Right lobe of liver (tissue), 6 donors: Measurements from ENCODE around the gene NEB. TPM values are rescaled to one million over a fixed set of nuclear protein-coding genes. Genes with fewer than 3 reads are reported as not detected.

Experiments used
- ATAC-seq, 4 donors: fragments of 200-7000 bp; cut with Tn5 transposase; one replicate each; pipeline ENCODE4 v1.9.1; 2020; ENCODE audit warnings: mild to moderate bottlenecking in 4 of 4, moderate library complexity in 4 of 4
- DNase-seq, 3 donors: peaks; one replicate each; pipeline ENCODE4 v3.0.0-alpha.2; 2020
- H3K27ac ChIP-seq, 3 donors: fragments of 200-600 bp; one replicate each; pipeline ENCODE4 v1.8.0; 2022
- H3K27me3 ChIP-seq, 2 donors: fragments of 200-600 bp; one replicate each; pipeline ENCODE4 v1.8.0; 2022
- H3K36me3 ChIP-seq, 4 donors: fragments of 200-600 bp; sonication (generic) in 1 of 4; one replicate each; pipeline versions ENCODE4 v1.5.1 to v1.8.0; 2017 to 2022; ENCODE audit warnings: control low read depth in 1 of 4
- H3K4me1 ChIP-seq, 4 donors: fragments of 200-600 bp; sonication (generic) in 1 of 4; one replicate each; pipeline versions ENCODE4 v1.5.1 to v1.8.0; 2017 to 2022; ENCODE audit warnings: control low read depth in 1 of 4
- H3K4me3 ChIP-seq, 3 donors: fragments of 200-600 bp; one replicate each; pipeline ENCODE4 v1.8.0; 2022
- H3K9me3 ChIP-seq, 4 donors: fragments of 200-600 bp; sonication (generic) in 1 of 4; one replicate each; pipeline versions ENCODE4 v1.5.1 to v1.8.0; 2017 to 2022; ENCODE audit warnings: control low read depth in 1 of 4
- POLR2A ChIP-seq: fragments of 450-650 bp; IDR thresholded peaks from one replicate; pipeline ENCODE4 v1.6.1; 2017; ENCODE audit warnings: antibody characterized with exemption, mild to moderate bottlenecking
- WGBS: methylation state at CpG from one replicate; pipeline ENCODE4 v1.1.6; 2018; ENCODE audit warnings: low coverage, low lambda C conversion rate; ENCODE audit not compliant: insufficient coverage; ENCODE audit errors: missing lambda C conversion rate; 5-methylcytosine and 5-hydroxymethylcytosine counted together
- intact Hi-C, 2 donors: fragments of 100-400 bp; cut with DNase I; formaldehyde crosslinking; loops; one replicate each; pipeline versions ENCODE4 v1.11.2 to v1.14.1; 2022
- total RNA-seq, 6 experiments: library from RNA; depleted of rRNA in 2 of 6; stranded (reverse); fragments of >200 nt in 2 of 6; fragmentation: NEBNext Ultra II Directional in 3 of 6; extraction: Animal tissue kit (Norgen Biotek cat#: 25700) in 3 of 6; gene quantifications; one replicate each; pipeline versions ENCODE4 v1.1.0 to v1.2.4, GENCODE V29; 2016 to 2023
- TF ChIP-seq, protein P1 (sequence below), 4 donors: fragments of 200-600 bp in 3 of 4; fragments of 450-650 bp in 1 of 4; IDR thresholded peaks; one replicate each; pipeline versions ENCODE4 v1.5.1 to v1.8.0; 2016 to 2022; ENCODE audit warnings: antibody characterized with exemption in 4 of 4, mild to moderate bottlenecking in 2 of 4
- donor health status: DM: no; HTN: yes; CAD: no.
- donor health status: DM: no; HTN: no; CAD: no.
- donor health status: DM: no; HTN: no; CAD: no.
- donor health status: DM: no; HTN: yes; CAD: no.
- donor health status: DM: no; HTN: yes; CAD: no.

NEB gene
- total RNA-seq, 6 experiments from 2014 or later = 1.3 to 23.1 (median 9.2) TPM

DNA sequence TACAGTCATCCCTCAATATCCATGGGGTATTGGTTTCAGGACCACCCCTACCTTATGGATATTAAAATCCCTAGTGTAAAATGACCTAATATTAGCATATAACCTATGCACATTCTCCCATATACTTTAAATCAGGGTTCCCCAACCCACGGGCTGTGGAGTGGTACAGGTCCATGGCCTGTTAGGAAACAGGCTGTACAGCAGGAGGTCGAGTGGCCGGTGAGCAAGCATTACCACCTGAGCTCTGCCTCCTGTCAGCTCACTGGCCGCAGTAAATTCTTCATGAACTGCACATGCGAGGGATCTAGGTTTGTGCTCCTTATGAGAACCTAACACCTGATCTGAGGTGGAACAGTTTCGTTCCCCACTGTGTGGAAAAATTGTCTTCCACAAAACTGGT lies 250.7 kb downstream of the NEB start:
- H3K36me3 ChIP-seq = peaks cover 0 to 2% (median 0%) of the 10 kb centered on the region in 4 donors
- ATAC-seq = peak in 1 of 4 donors; percentile 7

DNA sequence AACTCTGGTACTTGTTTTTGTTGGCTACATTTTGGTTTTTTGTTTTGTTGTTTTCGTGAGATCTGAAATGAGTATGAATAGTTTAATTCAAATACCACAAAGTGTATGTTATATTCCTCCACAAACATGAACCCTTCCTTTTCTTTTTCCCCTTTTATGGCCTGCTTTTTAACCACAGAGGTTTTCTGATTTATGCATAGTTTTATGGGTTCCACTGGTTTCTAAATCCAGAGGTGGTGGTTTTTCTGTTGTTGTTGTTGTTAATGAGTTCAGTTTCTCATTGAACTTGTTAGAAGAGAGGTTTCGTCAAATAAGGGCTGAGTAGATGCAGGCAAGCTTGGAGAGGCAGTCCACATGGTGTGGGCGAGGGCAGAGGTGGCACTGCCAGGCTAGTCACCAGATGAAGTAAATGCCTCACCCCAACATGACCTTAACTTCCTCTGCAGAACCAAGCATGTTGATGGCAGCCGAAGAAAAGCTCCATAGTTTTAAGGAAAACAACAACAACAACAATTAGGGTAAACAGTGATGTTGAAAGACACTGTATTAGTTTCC lies 252.0 kb downstream of the NEB start:
- 95% methylated on average over 3 of the region's 4 CpGs for WGBS
- no peak for DNase-seq
- H3K27me3 ChIP-seq = no peaks in the 10 kb centered on the region
- no peak for ATAC-seq
- peaks cover 0 to 2% (median 0%) of the 10 kb centered on the region in 4 donors for H3K36me3 ChIP-seq
- H3K4me1 ChIP-seq = peaks cover 0 to 6% (median 2%) of the 10 kb centered on the region in 4 donors
- no peak overlapping the region for H3K4me3 ChIP-seq
- intact Hi-C loops = no loop called here
- no peak overlapping the region for H3K27ac ChIP-seq
- no peaks in the 10 kb centered on the region for H3K9me3 ChIP-seq
- no peak for TF ChIP-seq POLR2A
- TF ChIP-seq, protein P1, sequence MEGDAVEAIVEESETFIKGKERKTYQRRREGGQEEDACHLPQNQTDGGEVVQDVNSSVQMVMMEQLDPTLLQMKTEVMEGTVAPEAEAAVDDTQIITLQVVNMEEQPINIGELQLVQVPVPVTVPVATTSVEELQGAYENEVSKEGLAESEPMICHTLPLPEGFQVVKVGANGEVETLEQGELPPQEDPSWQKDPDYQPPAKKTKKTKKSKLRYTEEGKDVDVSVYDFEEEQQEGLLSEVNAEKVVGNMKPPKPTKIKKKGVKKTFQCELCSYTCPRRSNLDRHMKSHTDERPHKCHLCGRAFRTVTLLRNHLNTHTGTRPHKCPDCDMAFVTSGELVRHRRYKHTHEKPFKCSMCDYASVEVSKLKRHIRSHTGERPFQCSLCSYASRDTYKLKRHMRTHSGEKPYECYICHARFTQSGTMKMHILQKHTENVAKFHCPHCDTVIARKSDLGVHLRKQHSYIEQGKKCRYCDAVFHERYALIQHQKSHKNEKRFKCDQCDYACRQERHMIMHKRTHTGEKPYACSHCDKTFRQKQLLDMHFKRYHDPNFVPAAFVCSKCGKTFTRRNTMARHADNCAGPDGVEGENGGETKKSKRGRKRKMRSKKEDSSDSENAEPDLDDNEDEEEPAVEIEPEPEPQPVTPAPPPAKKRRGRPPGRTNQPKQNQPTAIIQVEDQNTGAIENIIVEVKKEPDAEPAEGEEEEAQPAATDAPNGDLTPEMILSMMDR (IDR thresholded peaks at IDR 0.05) = no peak

More for the DNA sequence above, 250.7 kb downstream of the NEB start:
- H3K4me3 ChIP-seq = no peak overlapping the region
- no peak for TF ChIP-seq POLR2A
- TF ChIP-seq, protein P1 (IDR thresholded peaks at IDR 0.05) = no peak
- no peak for DNase-seq
- intact Hi-C loops = no loop called here
- 81% methylated on average over 2 of the region's 6 CpGs for WGBS
- H3K27me3 ChIP-seq = no peaks in the 10 kb centered on the region
- no peak overlapping the region for H3K27ac ChIP-seq
- no peaks in the 10 kb centered on the region for H3K9me3 ChIP-seq
- H3K4me1 ChIP-seq = peaks cover 0 to 6% (median 2%) of the 10 kb centered on the region in 4 donors

DNA sequence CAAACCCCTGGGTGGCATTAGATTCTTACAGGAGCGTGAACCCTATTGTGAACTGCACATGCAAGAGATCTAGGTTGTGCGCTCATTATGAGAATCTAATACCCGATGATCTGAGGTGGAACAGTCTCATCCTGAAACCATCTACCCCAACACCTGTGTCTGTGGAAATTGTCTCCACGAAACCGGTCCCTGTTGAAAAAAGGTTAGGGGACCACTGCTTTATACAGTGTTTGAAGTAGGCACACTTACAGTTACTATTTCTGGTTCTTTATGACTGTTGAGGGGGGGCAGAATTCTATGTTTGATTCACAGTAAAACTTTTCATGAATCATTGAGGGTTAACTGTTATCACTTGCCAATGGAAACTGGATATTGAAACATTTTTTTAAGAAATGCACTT lies 252.5 kb downstream of the NEB start:
- no peak overlapping the region for H3K4me3 ChIP-seq
- no peak for DNase-seq
- no peaks in the 10 kb centered on the region for H3K9me3 ChIP-seq
- no peak for ATAC-seq
- peaks cover 0 to 6% (median 2%) of the 10 kb centered on the region in 4 donors for H3K4me1 ChIP-seq
- no peak for TF ChIP-seq POLR2A
- TF ChIP-seq, protein P1 (IDR thresholded peaks at IDR 0.05) = no peak
- no peak overlapping the region for H3K27ac ChIP-seq
- H3K27me3 ChIP-seq = no peaks in the 10 kb centered on the region
- peaks cover 0 to 2% (median 0%) of the 10 kb centered on the region in 4 donors for H3K36me3 ChIP-seq
- WGBS = 82% methylated on average over 5 of the region's 5 CpGs
- intact Hi-C loops = no loop called here

DNA sequence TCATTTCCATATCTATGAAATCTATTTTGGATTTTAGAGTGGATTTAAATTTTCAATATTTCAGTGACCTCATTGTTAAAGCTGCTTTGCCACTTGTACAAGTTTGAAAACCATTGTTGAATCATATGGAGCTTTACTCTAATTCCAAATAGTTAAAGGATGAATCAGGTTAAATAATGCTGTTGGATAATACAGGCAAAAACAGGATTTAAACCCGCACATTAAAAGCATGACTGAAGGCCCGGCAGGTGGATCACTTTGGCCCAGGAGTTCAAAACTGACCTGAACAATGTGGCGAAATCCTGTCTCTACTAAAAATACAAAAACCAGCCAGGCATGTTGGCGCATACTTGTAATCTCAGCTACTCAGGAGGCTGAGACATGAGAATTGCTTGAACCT lies 256.3 kb downstream of the NEB start:
- intact Hi-C loops = no loop called here
- no peak for TF ChIP-seq POLR2A
- TF ChIP-seq, protein P1 (IDR thresholded peaks at IDR 0.05) = no peak
- Histone ChIP-seq H3K4me3 (no peak overlapping the region), H3K4me1 (no peaks in the 10 kb centered on the region), H3K9me3 (no peaks in the 10 kb centered on the region), H3K27me3 (no peaks in the 10 kb centered on the region), H3K36me3 (peaks cover 0 to 20% (median 3%) of the 10 kb centered on the region in 4 donors), H3K27ac (no peak overlapping the region)
- DNase-seq = no peak
- 95% methylated on average over 4 of the region's 4 CpGs for WGBS
- ATAC-seq = no peak
